Endodermal cell (in vitro differentiated cells): ENCODE results near the gene METTL9. TPM values are rescaled to one million over a fixed set of nuclear protein-coding genes. Genes with fewer than 3 reads are reported as not detected.

Experiments used
- DNase-seq: peaks from one replicate; pipeline ENCODE4 v3.0.0-alpha.2; 2017
- H3K27ac ChIP-seq: 2 replicates; pipeline ENCODE4 v1.5.1; 2013; ENCODE audit warnings: mild to moderate bottlenecking, low read depth, low read length, moderate library complexity
- H3K27me3 ChIP-seq: 2 replicates; pipeline ENCODE4 v1.6.1; 2013; ENCODE audit warnings: mild to moderate bottlenecking, low read length, moderate library complexity; ENCODE audit not compliant: insufficient read depth, control insufficient read depth, poor library complexity, severe bottlenecking
- H3K36me3 ChIP-seq: 2 replicates; pipeline ENCODE4 v1.7.0; 2013; ENCODE audit warnings: mild to moderate bottlenecking, low read length, moderate library complexity; ENCODE audit not compliant: control insufficient read depth, insufficient read depth
- H3K4me1 ChIP-seq: one replicate; pipeline ENCODE4 v1.7.0; 2013; ENCODE audit warnings: low read length; ENCODE audit not compliant: control insufficient read depth, insufficient read depth
- H3K4me3 ChIP-seq: 2 replicates; pipeline ENCODE4 v1.5.1; 2013; ENCODE audit warnings: mild to moderate bottlenecking, low read length, moderate library complexity
- H3K9ac ChIP-seq: 2 replicates; pipeline ENCODE4 v1.6.1; 2013; ENCODE audit warnings: mild to moderate bottlenecking, low read length, moderate library complexity; ENCODE audit not compliant: poor library complexity, severe bottlenecking; ENCODE audit errors: extremely low read depth
- H3K9me3 ChIP-seq: 2 replicates; pipeline ENCODE4 v1.6.1; 2013; ENCODE audit warnings: mild to moderate bottlenecking, low read length, moderate library complexity; ENCODE audit not compliant: control insufficient read depth
- H3K27ac Mint-ChIP-seq: 2 replicates; pipeline ENCODE4 v1.8.0; 2020; ENCODE audit warnings: mixed read lengths
- H3K27me3 Mint-ChIP-seq: 2 replicates; pipeline ENCODE4 v1.8.0; 2021; ENCODE audit warnings: mild to moderate bottlenecking, mixed read lengths; ENCODE audit not compliant: insufficient read depth
- H3K36me3 Mint-ChIP-seq: 2 replicates; pipeline ENCODE4 v1.8.0; 2020; ENCODE audit warnings: low read depth, mixed read lengths
- H3K4me1 Mint-ChIP-seq: 2 replicates; pipeline ENCODE4 v1.8.0; 2020; ENCODE audit warnings: mixed read lengths
- H3K4me3 Mint-ChIP-seq: 2 replicates; pipeline ENCODE4 v1.8.0; 2020; ENCODE audit warnings: mild to moderate bottlenecking, moderate library complexity, mixed read lengths
- H3K9me3 Mint-ChIP-seq: 2 replicates; pipeline ENCODE4 v1.8.0; 2020; ENCODE audit warnings: mild to moderate bottlenecking, mixed read lengths
- CTCF ChIP-seq: fragments of 200-600 bp; sonication (generic); conservative IDR thresholded peaks from 2 replicates; pipeline ENCODE4 v1.5.0; 2021; ENCODE audit warnings: antibody characterized with exemption, mild to moderate bottlenecking
- WGBS, 2 experiments: methylation state at CpG; one replicate each; pipeline versions ENCODE4 v1.1.5 to v1.1.7; 2013; ENCODE audit warnings: missing lambda C conversion rate in 2 of 2, mixed read lengths in 1 of 2; ENCODE audit not compliant: insufficient coverage in 1 of 2, insufficient read length in 1 of 2; 5-methylcytosine and 5-hydroxymethylcytosine counted together
- total RNA-seq, 2 donors: library from RNA; stranded (reverse); fragmentation: NEBNext Ultra II Directional in 1 of 2; extraction: Animal tissue kit (Norgen Biotek cat#: 25700) in 1 of 2; gene quantifications; 2 replicates in 1 of 2; 3 replicates in 1 of 2; pipeline ENCODE4 v1.2.1, GENCODE V29; 2021

The METTL9 gene
- total RNA-seq, 2 donors from 2014 or later = 145 to 149 TPM

- Mint-ChIP-seq H3K27ac (no peak overlapping the region), H3K4me1 (peaks cover 74% of the 10 kb centered on the region), H3K9me3 (no peaks in the 10 kb centered on the region), H3K27me3 (peaks cover 11% of the 10 kb centered on the region), H3K4me3 (no peak overlapping the region), H3K36me3 (peaks cover 28% of the 10 kb centered on the region)
- no peak for DNase-seq
- no peak overlapping the region for H3K4me3 ChIP-seq
- 85 to 89% methylated on average over 4 of the region's 4 CpGs for WGBS, 2 experiments
- no peaks in the 10 kb centered on the region for H3K9me3 ChIP-seq
- H3K4me1 ChIP-seq = peaks cover 22% of the 10 kb centered on the region
- H3K36me3 ChIP-seq = peaks cover 6% of the 10 kb centered on the region
- H3K27me3 ChIP-seq = no peaks in the 10 kb centered on the region
- no peak overlapping the region for H3K27ac ChIP-seq
- no peak overlapping the region for H3K9ac ChIP-seq
- TF ChIP-seq CTCF = no peak
Observed at GRCh38 chr16:21611198-21611555, 11.8 kb downstream of the METTL9 start.

- no peak overlapping the region for H3K4me3 ChIP-seq
- Mint-ChIP-seq H3K4me3 (no peak overlapping the region), H3K4me1 (peaks cover 70% of the 10 kb centered on the region), H3K9me3 (no peaks in the 10 kb centered on the region), H3K27me3 (peaks cover 11% of the 10 kb centered on the region), H3K27ac (peak overlapping the region; percentile 50), H3K36me3 (peaks cover 34% of the 10 kb centered on the region)
- 86 to 88% methylated on average over 5 to 7 of the region's 7 CpGs for WGBS, 2 experiments
- no peak overlapping the region for H3K27ac ChIP-seq
- H3K27me3 ChIP-seq = no peaks in the 10 kb centered on the region
- no peaks in the 10 kb centered on the region for H3K9me3 ChIP-seq
- DNase-seq = no peak
- no peak overlapping the region for H3K9ac ChIP-seq
- TF ChIP-seq CTCF = no peak
- H3K36me3 ChIP-seq = peaks cover 6% of the 10 kb centered on the region
- peaks cover 22% of the 10 kb centered on the region for H3K4me1 ChIP-seq
Observed at GRCh38 chr16:21611556-21612384, 12.4 kb downstream of the METTL9 start.

GRCh38 chr16:21613361-21613760 is 14.0 kb downstream of the METTL9 start:
- DNase-seq = no peak
- no peak overlapping the region for H3K9ac ChIP-seq
- peaks cover 15% of the 10 kb centered on the region for H3K36me3 ChIP-seq
- no peak overlapping the region for H3K27ac Mint-ChIP-seq
- H3K27ac ChIP-seq = no peak overlapping the region
- H3K27me3 ChIP-seq = no peaks in the 10 kb centered on the region
- H3K9me3 ChIP-seq = no peaks in the 10 kb centered on the region
- no peak overlapping the region for H3K4me3 Mint-ChIP-seq
- no peaks in the 10 kb centered on the region for H3K9me3 Mint-ChIP-seq
- H3K36me3 Mint-ChIP-seq = peaks cover 45% of the 10 kb centered on the region
- peaks cover 63% of the 10 kb centered on the region for H3K4me1 Mint-ChIP-seq
- no peak for TF ChIP-seq CTCF
- WGBS, 2 experiments = 89 to 95% methylated on average over 3 to 4 of the region's 4 CpGs
- H3K4me1 ChIP-seq = peaks cover 22% of the 10 kb centered on the region
- H3K4me3 ChIP-seq = no peak overlapping the region
- H3K27me3 Mint-ChIP-seq = peaks cover 3% of the 10 kb centered on the region
